GM12801 (cell line): ENCODE results near the gene ZNF467.

Experiments used
- TF ChIP-seq, protein P1 (sequence below): IDR thresholded peaks from one replicate; pipeline ENCODE4 v1.5.1; 2011; ENCODE audit warnings: control low read depth; ENCODE audit not compliant: insufficient read length; ENCODE audit errors: extremely low read depth

ZNF467 gene, protein sequence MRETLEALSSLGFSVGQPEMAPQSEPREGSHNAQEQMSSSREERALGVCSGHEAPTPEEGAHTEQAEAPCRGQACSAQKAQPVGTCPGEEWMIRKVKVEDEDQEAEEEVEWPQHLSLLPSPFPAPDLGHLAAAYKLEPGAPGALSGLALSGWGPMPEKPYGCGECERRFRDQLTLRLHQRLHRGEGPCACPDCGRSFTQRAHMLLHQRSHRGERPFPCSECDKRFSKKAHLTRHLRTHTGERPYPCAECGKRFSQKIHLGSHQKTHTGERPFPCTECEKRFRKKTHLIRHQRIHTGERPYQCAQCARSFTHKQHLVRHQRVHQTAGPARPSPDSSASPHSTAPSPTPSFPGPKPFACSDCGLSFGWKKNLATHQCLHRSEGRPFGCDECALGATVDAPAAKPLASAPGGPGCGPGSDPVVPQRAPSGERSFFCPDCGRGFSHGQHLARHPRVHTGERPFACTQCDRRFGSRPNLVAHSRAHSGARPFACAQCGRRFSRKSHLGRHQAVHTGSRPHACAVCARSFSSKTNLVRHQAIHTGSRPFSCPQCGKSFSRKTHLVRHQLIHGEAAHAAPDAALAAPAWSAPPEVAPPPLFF

DNA sequence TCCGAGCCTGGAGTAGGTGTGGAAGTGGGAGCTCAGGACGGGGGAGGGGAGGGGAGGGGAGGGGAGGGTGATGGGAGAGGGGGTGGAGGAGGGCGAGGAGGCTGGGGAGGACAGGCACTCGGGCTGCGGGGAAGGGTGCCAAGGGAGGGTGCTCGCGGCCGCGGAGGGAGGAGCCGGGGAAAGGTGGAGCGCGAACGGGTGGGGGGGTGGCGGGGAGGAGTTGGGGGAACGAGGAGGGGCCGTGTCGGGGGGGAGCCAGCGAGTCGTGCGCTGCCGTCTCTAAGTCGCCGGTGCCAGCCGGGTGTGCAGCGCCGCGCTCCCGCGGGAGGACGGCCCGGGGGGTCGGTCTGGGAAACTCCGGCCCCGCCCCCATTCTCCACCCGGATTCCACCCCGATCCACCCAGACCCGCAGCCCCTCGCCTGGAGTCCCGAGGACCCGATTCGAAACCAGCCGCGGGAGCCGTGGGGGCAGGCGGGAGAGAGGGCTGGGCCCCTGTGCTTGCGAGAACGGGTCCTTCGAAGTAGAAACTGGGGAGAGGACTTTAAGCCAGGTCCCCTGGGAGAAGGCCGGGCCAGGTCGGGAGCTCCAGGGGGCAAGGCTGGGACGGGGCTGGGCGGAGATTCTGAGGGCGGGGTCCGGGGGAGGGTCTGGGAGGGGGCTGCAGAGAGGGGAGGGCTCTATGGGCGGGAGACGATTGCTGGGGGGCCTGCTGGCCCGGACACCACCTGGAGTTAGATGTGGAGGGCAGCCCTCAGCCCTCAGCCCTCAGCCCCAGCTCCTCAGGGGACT lies at the start of gene ZNF467:
TSS of gene ZNF467 (minus strand) at position 143 of the 791 bp plus-strand sequence. CDS start 2,556 bp downstream, outside the sequence.
- TF ChIP-seq, protein P1, sequence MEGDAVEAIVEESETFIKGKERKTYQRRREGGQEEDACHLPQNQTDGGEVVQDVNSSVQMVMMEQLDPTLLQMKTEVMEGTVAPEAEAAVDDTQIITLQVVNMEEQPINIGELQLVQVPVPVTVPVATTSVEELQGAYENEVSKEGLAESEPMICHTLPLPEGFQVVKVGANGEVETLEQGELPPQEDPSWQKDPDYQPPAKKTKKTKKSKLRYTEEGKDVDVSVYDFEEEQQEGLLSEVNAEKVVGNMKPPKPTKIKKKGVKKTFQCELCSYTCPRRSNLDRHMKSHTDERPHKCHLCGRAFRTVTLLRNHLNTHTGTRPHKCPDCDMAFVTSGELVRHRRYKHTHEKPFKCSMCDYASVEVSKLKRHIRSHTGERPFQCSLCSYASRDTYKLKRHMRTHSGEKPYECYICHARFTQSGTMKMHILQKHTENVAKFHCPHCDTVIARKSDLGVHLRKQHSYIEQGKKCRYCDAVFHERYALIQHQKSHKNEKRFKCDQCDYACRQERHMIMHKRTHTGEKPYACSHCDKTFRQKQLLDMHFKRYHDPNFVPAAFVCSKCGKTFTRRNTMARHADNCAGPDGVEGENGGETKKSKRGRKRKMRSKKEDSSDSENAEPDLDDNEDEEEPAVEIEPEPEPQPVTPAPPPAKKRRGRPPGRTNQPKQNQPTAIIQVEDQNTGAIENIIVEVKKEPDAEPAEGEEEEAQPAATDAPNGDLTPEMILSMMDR: no peak

DNA sequence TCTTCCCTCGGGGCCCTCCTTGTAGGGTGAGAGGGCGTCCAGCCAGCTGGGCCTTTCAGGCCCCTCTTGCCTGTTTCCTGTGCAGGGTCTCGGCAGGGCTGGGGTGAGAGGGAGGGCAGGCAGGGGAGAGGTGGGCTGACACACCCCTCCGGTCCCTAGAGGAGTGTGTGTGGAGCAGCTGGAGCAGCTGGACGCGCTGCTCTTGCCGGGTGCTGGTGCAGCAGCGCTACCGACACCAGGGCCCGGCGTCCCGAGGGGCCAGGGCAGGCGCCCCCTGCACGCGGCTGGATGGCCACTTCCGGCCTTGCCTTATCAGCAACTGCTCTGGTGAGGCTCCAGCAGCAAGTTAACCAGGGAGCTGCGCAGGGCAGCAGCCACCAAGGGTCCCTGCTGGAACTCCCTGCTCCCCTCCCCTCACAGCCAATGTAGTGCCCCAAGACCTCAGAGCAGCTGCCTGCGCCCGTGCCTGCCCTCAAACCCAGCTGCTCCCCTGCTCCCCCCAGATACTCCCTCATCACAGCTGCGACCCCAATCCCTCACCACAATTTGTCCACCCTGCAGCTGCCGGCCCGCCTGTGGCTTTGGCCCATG lies 49.1 kb upstream of the ZNF467 start:
- TF ChIP-seq, protein P1: no peak

DNA sequence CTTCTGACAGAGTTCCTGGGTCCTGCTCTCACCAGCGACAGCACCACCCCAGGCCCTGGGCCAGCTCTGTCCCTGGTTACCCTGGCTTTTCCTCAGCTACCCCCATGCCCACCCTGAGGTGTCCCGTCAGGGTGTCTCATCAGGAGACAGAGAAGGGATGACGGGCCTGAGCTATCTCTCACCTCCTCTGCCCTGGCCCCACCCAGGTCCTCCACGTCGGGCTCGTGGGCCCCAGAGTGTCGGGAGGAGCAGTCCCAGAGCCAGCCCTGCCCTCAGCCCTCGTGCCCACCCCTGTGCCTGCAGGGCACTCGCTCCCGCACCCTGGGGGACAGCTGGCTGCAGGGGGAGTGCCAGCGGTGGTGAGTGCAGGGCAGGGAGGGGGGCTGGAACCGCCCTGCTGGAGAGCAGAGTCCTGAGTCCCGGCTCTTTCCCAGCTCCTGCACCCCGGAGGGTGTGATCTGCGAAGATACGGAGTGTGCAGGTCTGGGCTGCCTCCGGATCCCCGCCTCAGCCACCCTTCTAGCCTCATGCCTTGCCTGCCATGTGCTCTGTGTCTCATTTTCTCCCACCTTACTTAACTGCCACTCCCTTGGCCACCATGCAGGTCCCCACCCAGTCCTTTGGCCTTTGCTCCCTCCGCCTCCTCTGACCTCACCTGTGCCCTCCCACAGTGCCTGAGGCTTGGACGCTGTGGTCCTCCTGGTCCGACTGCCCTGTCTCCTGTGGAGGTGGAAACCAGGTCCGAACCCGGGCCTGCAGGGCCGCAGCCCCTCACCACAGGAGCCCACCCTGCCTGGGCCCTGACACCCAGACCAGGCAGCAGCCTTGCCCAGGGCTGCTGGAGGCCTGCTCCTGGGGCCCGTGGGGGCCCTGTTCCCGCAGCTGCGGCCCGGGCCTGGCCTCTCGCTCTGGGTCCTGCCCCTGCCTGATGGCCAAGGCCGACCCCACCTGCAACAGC lies 48.1 kb upstream of the ZNF467 start:
- TF ChIP-seq, protein P1: no peak

DNA sequence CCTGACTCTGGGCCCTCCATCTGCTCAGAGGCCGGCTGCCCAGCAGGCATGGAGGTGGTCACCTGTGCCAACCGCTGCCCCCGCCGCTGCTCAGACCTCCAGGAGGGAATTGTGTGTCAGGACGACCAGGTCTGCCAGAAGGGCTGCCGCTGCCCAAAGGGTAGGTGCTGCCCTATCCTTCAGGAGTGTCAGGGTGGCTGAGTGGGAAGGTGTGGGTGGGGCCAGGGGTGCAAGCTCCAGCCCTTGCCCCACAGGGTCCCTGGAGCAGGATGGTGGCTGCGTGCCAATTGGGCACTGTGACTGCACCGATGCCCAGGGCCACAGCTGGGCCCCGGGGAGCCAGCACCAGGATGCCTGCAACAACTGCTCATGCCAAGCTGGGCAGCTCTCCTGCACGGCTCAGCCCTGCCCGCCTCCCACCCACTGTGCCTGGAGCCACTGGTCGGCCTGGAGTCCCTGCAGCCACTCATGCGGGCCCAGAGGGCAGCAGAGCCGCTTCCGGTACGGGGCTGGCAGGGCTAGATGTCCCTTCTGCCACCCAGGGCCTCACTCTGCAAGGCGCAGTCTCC lies 47.3 kb upstream of the ZNF467 start:
- TF ChIP-seq, protein P1: no peak

DNA sequence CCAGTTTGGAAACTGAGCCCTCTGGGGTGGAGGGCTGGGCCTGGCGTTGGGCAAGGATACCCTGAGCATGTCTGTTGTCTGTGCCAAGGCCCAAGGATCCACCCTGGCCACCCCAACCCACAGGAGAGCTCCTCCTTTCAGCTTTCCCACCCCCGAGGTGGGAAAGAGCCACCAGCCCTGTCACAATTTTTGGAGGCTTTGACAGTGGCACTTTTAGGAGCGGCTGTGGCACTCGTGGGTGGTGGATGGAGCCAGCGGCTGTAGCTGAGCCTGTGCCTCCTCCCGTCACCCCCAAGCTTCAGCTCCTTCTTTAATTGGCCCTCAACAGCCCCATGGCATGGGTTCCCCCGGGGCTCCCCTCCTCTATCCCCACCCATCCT lies 46.6 kb upstream of the ZNF467 start:
- TF ChIP-seq, protein P1: no peak

DNA sequence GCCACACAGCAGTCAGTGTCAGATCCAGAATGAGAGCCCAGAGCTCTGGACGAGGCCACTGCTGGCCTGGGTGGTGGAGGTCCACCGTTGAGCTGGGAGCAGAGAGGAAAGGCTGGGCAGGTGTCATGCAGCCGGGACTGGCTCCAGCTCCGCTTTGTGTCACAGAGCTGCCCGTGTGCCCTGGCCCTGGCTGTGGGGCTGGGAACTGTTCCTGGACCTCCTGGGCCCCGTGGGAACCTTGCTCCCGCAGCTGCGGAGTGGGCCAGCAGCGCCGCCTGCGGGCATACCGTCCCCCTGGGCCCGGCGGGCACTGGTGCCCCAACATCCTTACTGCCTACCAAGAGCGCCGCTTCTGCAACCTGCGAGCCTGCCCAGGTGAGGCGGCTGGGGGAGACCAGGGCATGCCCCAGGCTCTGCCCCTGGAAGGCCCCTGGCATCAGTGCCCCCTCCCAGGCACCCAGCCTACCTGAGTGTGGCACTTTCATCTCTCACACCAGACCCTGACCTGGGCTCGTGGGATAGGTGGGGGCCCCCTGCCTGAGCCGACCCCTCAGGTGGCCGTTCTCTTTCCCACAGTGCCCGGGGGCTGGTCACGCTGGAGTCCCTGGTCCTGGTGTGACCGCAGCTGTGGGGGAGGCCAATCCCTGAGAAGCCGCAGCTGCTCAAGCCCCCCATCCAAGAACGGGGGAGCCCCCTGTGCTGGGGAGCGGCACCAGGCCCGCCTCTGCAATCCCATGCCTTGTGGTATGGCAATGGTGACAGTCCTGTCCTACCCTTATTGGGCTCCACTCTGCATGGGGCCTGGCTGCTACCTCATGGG lies 46.0 kb upstream of the ZNF467 start:
- TF ChIP-seq, protein P1: no peak
